ENCODE data around the gene PRKG1.
"Not testable (repeated sequence)": the region's sequence is repeated elsewhere in the genome, so short reads cannot be mapped to it uniquely, and the experiment has no call there.

Gene PRKG1

DNA sequence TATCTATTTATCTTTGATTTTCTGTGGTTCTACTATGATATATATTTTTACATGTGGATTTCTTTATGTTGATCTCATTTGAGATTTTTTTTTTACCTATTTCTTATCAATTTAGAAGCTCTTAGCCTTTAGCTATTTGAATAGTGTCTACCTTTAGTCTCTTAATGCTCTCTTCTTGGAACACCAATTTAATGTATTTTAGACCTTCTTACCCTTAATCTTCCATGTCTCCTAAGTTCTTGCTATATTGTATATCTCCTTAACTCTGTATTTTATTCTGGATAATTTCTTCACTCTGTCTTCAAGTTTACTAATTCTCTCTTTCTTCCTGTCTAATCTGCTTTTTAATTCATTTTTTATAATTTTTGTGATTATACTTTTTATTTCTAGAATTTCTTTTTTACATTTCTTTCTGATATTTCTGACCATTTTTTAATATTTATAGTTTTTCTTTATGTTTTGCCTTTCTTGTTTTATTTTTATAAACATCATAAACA lies 597.8 kb downstream of the PRKG1 start:
- Histone ChIP-seq H3K27ac (ENCODE audit: low read depth, low read length) (no peak overlapping the region), H3K4me3 (ENCODE audit: low read length) (no peak overlapping the region), H3K4me1 (ENCODE audit: control insufficient read depth, insufficient read depth, low read length) (peaks cover 6% of the 10 kb centered on the region), H3K27me3 (ENCODE audit: control insufficient read depth, insufficient read depth, low read length) (no peaks in the 10 kb centered on the region), H3K9ac (ENCODE audit: low read length) (no peak overlapping the region), H3K36me3 (ENCODE audit: control insufficient read depth, insufficient read depth, low read length) (no peaks in the 10 kb centered on the region)

DNA sequence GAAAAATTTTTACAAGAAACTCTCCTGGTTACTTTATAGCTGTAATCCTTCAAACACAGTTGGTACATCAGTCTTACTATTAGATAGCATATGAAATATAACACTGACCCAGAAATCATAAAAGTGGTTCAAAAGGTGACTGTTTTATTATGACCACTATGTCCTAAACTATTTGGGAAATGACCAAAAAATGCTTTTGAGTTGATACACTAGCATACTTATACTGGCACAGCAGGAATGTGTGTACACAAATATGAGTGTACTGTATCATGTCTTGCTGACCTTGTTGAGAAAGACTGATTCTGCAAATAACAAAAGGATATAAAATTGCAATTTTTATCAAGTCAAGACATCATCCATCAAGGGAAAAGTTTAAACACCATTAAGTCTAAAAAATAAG lies 600.8 kb downstream of the PRKG1 start:
- Histone ChIP-seq H3K4me1 (ENCODE audit: control insufficient read depth, insufficient read depth, low read length) (no peaks in the 10 kb centered on the region), H3K9ac (ENCODE audit: low read length) (no peak overlapping the region), H3K36me3 (ENCODE audit: control insufficient read depth, insufficient read depth, low read length) (no peaks in the 10 kb centered on the region), H3K27ac (ENCODE audit: low read depth, low read length) (no peak overlapping the region), H3K27me3 (ENCODE audit: control insufficient read depth, insufficient read depth, low read length) (no peaks in the 10 kb centered on the region), H3K4me3 (ENCODE audit: low read length) (no peak overlapping the region)

DNA sequence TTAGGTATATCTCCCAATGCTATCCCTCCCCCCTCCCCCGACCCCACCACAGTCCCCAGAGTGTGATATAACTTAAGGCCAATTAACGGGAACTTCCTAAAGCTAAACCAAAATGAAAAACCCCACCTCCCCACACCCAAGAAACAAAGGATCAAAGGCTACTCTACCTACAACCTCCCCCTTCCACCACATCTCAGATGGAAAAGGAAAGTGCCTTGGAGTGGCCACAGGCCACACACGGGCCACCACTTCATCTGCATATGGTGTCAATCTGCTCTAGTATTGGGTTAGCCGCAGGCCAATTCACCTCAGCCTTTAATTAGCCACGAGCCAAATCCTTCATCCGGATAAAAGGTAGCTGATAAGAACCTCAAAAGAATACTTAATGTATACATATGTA lies 605.6 kb downstream of the PRKG1 start:
- H3K4me3 ChIP-seq (ENCODE audit: low read length), result no peak overlapping the region
- H3K4me1 ChIP-seq (ENCODE audit: control insufficient read depth, insufficient read depth, low read length), result no peaks in the 10 kb centered on the region
- H3K36me3 ChIP-seq (ENCODE audit: control insufficient read depth, insufficient read depth, low read length), result no peaks in the 10 kb centered on the region
- H3K9ac ChIP-seq (ENCODE audit: low read length), result no peak overlapping the region
- H3K27ac ChIP-seq (ENCODE audit: low read depth, low read length), result no peak overlapping the region
- H3K27me3 ChIP-seq (ENCODE audit: control insufficient read depth, insufficient read depth, low read length), result no peaks in the 10 kb centered on the region

- Histone ChIP-seq H3K4me3 (ENCODE audit: low read length) (no peak overlapping the region), H3K4me1 (ENCODE audit: control insufficient read depth, insufficient read depth, low read length) (no peaks in the 10 kb centered on the region), H3K27ac (ENCODE audit: low read depth, low read length) (no peak overlapping the region), H3K36me3 (ENCODE audit: control insufficient read depth, insufficient read depth, low read length) (no peaks in the 10 kb centered on the region), H3K9ac (ENCODE audit: low read length) (no peak overlapping the region), H3K27me3 (ENCODE audit: control insufficient read depth, insufficient read depth, low read length) (no peaks in the 10 kb centered on the region)
Observed at GRCh38 chr10:51683031-51683691, 608.9 kb downstream of the PRKG1 start.

DNA sequence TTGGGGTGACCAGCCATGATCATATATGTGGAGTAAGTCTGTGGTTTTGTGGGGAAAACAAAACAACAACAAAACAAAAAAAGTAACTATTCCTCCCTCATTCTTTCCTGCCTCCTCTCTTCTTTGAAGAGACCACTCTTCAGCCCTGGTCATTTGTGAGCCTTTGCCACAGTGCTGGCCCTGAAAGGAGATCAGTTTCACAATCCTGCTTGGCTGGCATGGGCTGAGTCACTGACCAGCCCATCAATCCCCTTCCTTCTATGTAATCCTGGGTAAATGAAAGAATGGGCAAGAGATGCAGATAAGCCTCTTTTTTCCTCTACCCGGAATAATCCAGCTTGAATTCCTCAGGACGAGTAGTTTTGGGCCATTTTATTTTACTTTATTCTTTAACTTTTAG lies 611.5 kb downstream of the PRKG1 start:
- no peak overlapping the region for H3K4me3 ChIP-seq (ENCODE audit: low read length)
- H3K27ac ChIP-seq (ENCODE audit: low read depth, low read length), result no peak overlapping the region
- H3K36me3 ChIP-seq (ENCODE audit: control insufficient read depth, insufficient read depth, low read length), result no peaks in the 10 kb centered on the region

GRCh38 chr10:51687296-51687695 lies 613.0 kb downstream of the PRKG1 start:
- no peaks in the 10 kb centered on the region for H3K36me3 ChIP-seq (ENCODE audit: control insufficient read depth, insufficient read depth, low read length)

More for the DNA sequence above, 611.5 kb downstream of the PRKG1 start:
- Histone ChIP-seq H3K27me3 (ENCODE audit: control insufficient read depth, insufficient read depth, low read length) (no peaks in the 10 kb centered on the region), H3K9ac (ENCODE audit: low read length) (no peak overlapping the region), H3K4me1 (ENCODE audit: control insufficient read depth, insufficient read depth, low read length) (no peaks in the 10 kb centered on the region)

GRCh38 chr10:51688826-51689225 lies 614.5 kb downstream of the PRKG1 start:
- not testable (repeated sequence) for H3K27me3 ChIP-seq (ENCODE audit: control insufficient read depth, insufficient read depth, low read length); H3K4me1 ChIP-seq (ENCODE audit: control insufficient read depth, insufficient read depth, low read length); H3K9ac ChIP-seq (ENCODE audit: low read length); H3K27ac ChIP-seq (ENCODE audit: low read depth, low read length); H3K4me3 ChIP-seq (ENCODE audit: low read length); H3K36me3 ChIP-seq (ENCODE audit: control insufficient read depth, insufficient read depth, low read length)

More at GRCh38 chr10:51687296-51687695, 613.0 kb downstream of the PRKG1 start:
- Histone ChIP-seq H3K9ac (ENCODE audit: low read length) (no peak overlapping the region), H3K4me3 (ENCODE audit: low read length) (no peak overlapping the region), H3K4me1 (ENCODE audit: control insufficient read depth, insufficient read depth, low read length) (no peaks in the 10 kb centered on the region), H3K27ac (ENCODE audit: low read depth, low read length) (no peak overlapping the region), H3K27me3 (ENCODE audit: control insufficient read depth, insufficient read depth, low read length) (no peaks in the 10 kb centered on the region)

GRCh38 chr10:51689536-51689935 lies 615.2 kb downstream of the PRKG1 start:
- Histone ChIP-seq H3K27me3 (ENCODE audit: control insufficient read depth, insufficient read depth, low read length) (no peaks in the 10 kb centered on the region), H3K4me1 (ENCODE audit: control insufficient read depth, insufficient read depth, low read length) (no peaks in the 10 kb centered on the region), H3K9ac (ENCODE audit: low read length) (no peak overlapping the region), H3K36me3 (ENCODE audit: control insufficient read depth, insufficient read depth, low read length) (no peaks in the 10 kb centered on the region), H3K27ac (ENCODE audit: low read depth, low read length) (no peak overlapping the region), H3K4me3 (ENCODE audit: low read length) (no peak overlapping the region)

DNA sequence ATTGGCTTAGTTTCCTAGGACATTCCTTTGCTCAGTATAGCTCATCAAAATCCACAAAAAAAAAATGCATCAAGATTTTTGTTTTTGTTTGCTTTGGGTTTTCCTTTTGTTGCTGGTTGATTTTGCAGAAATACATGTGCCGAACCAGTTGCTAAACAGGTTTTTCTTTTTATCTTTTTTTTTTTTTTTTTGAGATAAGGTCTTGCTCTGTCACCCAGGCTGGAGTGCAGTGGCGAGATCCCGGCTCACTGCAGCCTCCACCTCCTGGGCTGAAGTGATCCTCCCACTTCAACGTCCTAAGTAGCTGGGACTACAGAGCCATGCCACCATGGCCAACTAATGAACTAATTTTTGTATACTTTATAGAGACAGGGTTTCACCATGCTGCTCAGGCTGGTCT lies 616.8 kb downstream of the PRKG1 start:
- Histone ChIP-seq H3K4me3 (ENCODE audit: low read length) (no peak overlapping the region), H3K27me3 (ENCODE audit: control insufficient read depth, insufficient read depth, low read length) (no peaks in the 10 kb centered on the region), H3K9ac (ENCODE audit: low read length) (no peak overlapping the region), H3K27ac (ENCODE audit: low read depth, low read length) (no peak overlapping the region), H3K4me1 (ENCODE audit: control insufficient read depth, insufficient read depth, low read length) (no peaks in the 10 kb centered on the region), H3K36me3 (ENCODE audit: control insufficient read depth, insufficient read depth, low read length) (no peaks in the 10 kb centered on the region)

GRCh38 chr10:51694086-51694768 lies 619.9 kb downstream of the PRKG1 start:
- Histone ChIP-seq H3K27me3 (ENCODE audit: control insufficient read depth, insufficient read depth, low read length) (no peaks in the 10 kb centered on the region), H3K9ac (ENCODE audit: low read length) (no peak overlapping the region), H3K4me1 (ENCODE audit: control insufficient read depth, insufficient read depth, low read length) (peaks cover 12% of the 10 kb centered on the region), H3K27ac (ENCODE audit: low read depth, low read length) (no peak overlapping the region), H3K36me3 (ENCODE audit: control insufficient read depth, insufficient read depth, low read length) (no peaks in the 10 kb centered on the region), H3K4me3 (ENCODE audit: low read length) (no peak overlapping the region)

- Histone ChIP-seq H3K27ac (ENCODE audit: low read depth, low read length) (no peak overlapping the region), H3K4me1 (ENCODE audit: control insufficient read depth, insufficient read depth, low read length) (peaks cover 12% of the 10 kb centered on the region), H3K9ac (ENCODE audit: low read length) (no peak overlapping the region), H3K36me3 (ENCODE audit: control insufficient read depth, insufficient read depth, low read length) (no peaks in the 10 kb centered on the region), H3K4me3 (ENCODE audit: low read length) (no peak overlapping the region), H3K27me3 (ENCODE audit: control insufficient read depth, insufficient read depth, low read length) (no peaks in the 10 kb centered on the region)
Observed at GRCh38 chr10:51696251-51696650, 622.0 kb downstream of the PRKG1 start.

- peak overlapping the region; percentile 63 for H3K9ac ChIP-seq (ENCODE audit: low read length)
- no peaks in the 10 kb centered on the region for H3K27me3 ChIP-seq (ENCODE audit: control insufficient read depth, insufficient read depth, low read length)
- peak overlapping the region; percentile 91 for H3K4me3 ChIP-seq (ENCODE audit: low read length)
- peaks cover 12% of the 10 kb centered on the region for H3K4me1 ChIP-seq (ENCODE audit: control insufficient read depth, insufficient read depth, low read length)
- no peaks in the 10 kb centered on the region for H3K36me3 ChIP-seq (ENCODE audit: control insufficient read depth, insufficient read depth, low read length)
- H3K27ac ChIP-seq (ENCODE audit: low read depth, low read length), result peak overlapping the region; percentile 92
Observed at GRCh38 chr10:51698473-51699063, 624.3 kb downstream of the PRKG1 start.

Data from rectal smooth muscle tissue (tissue), 1 donor.